ENCODE measurements around the gene ATXN2. TPM values are rescaled to one million over a fixed set of nuclear protein-coding genes. Genes with fewer than 3 reads are reported as not detected.
A peak's percentile ranks its signal among the peaks of the same experiment; 100 is the strongest.
"Not testable (repeated sequence)": the region's sequence is repeated elsewhere in the genome, so short reads cannot be mapped to it uniquely, and the experiment has no call there.

Gene ATXN2
- total and polyA plus RNA-seq, 8 donors: 12.9 to 28.2 (median 19.4) TPM

DNA sequence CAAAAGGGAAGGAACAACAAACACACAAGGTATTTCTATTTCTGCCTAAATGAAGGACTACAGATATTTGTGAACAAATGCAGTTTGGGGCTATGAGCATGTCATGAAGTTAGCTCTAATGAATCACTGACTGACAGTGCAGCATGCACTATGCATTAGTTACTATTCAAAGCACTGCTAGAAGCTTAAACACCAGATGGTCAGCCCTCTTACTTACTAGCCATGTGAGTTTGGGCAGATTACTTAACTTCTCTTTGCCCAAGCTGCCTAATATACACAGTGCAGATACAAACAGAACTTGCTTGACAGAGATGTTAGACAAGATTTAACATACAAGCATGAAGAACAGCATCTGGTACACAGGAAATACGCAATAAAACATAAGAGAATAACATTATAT, 96.0 kb downstream of the ATXN2 start:
- no peaks in the 10 kb centered on the region for H3K4me1 ChIP-seq
- FAIRE-seq (no peak), DNase-seq (no peak), ATAC-seq (peak in 1 of 4 donors; percentile 40)
- H3K4me3 ChIP-seq: no peak overlapping the region
- 86 to 94% methylated on average over 1 of the region's 1 CpG for WGBS, 2 donors
- no peak overlapping the region for H3K27ac ChIP-seq
- peaks cover 0 to 5% (median 0%) of the 10 kb centered on the region in 3 donors for H3K36me3 ChIP-seq
- intact Hi-C loops (cut with DNase I): no loop called here
- H3K9me3 ChIP-seq: no peaks in the 10 kb centered on the region
- H3K27me3 ChIP-seq: no peaks in the 10 kb centered on the region
- no peak for TF ChIP-seq CTCF (IDR thresholded peaks at IDR 0.05)

DNA sequence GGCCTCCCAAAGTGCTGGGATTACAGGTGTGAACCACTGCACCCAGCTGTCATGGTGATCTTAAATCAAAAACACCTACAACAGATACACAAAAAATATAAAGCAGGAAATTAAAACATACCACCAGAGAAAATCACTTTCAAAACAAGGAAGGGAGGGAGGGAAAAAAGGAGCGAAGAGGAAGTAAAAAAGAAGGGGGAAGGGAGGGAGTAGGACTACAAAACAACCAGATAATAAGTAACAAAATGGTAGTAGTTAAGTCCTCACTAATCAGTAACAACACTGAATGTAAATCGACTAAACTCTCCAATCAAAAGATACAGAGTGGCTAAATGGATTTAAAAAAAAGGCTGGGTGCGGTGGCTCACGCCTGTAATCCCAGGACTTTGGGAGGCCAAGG, 104.4 kb downstream of the ATXN2 start:
- TF ChIP-seq CTCF (IDR thresholded peaks at IDR 0.05): no peak
- no peak overlapping the region for H3K27ac ChIP-seq
- ATAC-seq: no peak
- H3K4me3 ChIP-seq: no peak overlapping the region
- no peak for DNase-seq
- H3K36me3 ChIP-seq: peaks cover 0 to 12% (median 8%) of the 10 kb centered on the region in 3 donors
- no peak for FAIRE-seq
- intact Hi-C loops (cut with DNase I): no loop called here
- 77 to 88% methylated on average over 4 of the region's 4 CpGs for WGBS, 2 donors
- H3K27me3 ChIP-seq: no peaks in the 10 kb centered on the region
- no peaks in the 10 kb centered on the region for H3K9me3 ChIP-seq
- no peaks in the 10 kb centered on the region for H3K4me1 ChIP-seq

- ATAC-seq; intact Hi-C loops (cut with DNase I); H3K27ac ChIP-seq; FAIRE-seq; H3K4me3 ChIP-seq; H3K4me1 ChIP-seq; H3K27me3 ChIP-seq; H3K9me3 ChIP-seq; DNase-seq: not testable (repeated sequence)
- H3K36me3 ChIP-seq: peaks cover 0 to 15% (median 8%) of the 10 kb centered on the region in 3 donors
- WGBS, 2 donors: 90 to 94% methylated on average over 7 of the region's 7 CpGs
Measured at GRCh38 chr12:111492979-111493378, 106.1 kb downstream of the ATXN2 start.

DNA sequence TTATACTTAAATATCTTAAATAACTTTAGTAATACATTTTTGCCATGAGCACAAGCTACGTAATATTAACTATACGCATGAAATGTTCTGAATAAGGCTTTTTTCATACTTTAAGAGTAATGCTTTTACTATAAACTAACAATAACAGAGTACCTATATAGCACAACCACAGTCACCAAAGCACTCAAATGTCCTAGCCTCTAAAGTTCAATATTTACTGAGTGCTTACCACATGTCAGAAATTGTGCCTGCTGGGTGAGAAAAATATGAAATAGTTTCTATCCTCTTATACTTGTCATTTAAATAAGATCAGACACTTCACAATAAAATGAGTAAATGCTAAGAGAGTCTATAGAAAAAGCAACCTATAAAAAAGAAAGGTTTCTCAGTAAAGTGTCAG, 110.3 kb downstream of the ATXN2 start:
- no peaks in the 10 kb centered on the region for H3K4me1 ChIP-seq
- DNase-seq (no peak), ATAC-seq (peak in 3 of 4 donors; percentile 16 to 58 (median 47)), FAIRE-seq (no peak)
- peaks cover 0 to 47% (median 23%) of the 10 kb centered on the region in 3 donors for H3K36me3 ChIP-seq
- no peaks in the 10 kb centered on the region for H3K9me3 ChIP-seq
- H3K27ac ChIP-seq: no peak overlapping the region
- H3K27me3 ChIP-seq: no peaks in the 10 kb centered on the region
- WGBS, 2 donors: 81 to 89% methylated on average over 2 of the region's 2 CpGs
- no peak overlapping the region for H3K4me3 ChIP-seq
- intact Hi-C loops (cut with DNase I): no loop called here
- no peak for TF ChIP-seq CTCF (IDR thresholded peaks at IDR 0.05)

DNA sequence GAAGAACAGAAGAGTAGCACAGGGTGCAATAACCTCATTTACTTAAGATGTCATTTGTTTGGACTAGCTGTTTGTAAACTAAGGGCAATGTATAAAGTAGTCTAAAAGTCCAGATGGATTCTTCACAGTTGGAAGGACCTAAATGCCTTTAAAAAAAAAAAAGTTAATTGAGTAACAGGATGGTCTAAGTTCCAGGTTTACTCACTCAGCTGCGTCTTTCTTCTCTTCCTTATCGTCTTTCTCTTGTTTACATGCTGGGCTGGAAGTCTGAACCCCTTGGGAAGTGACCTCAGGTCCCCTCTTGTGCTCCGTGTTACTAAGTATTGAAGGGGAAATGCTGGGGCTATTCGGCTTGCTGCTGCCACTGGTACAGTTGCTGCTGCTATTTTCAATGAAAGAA, 110.8 kb downstream of the ATXN2 start:
- no peak for TF ChIP-seq CTCF (IDR thresholded peaks at IDR 0.05)
- ATAC-seq (peak in 1 of 4 donors; percentile 52), DNase-seq (no peak), FAIRE-seq (no peak)
- Histone ChIP-seq H3K4me3 (no peak overlapping the region), H3K27ac (no peak overlapping the region), H3K36me3 (peaks cover 0 to 47% (median 20%) of the 10 kb centered on the region in 3 donors), H3K9me3 (no peaks in the 10 kb centered on the region), H3K4me1 (no peaks in the 10 kb centered on the region), H3K27me3 (no peaks in the 10 kb centered on the region)
- 23 to 33% methylated on average over 4 of the region's 4 CpGs for WGBS, 2 donors
- intact Hi-C loops (cut with DNase I): no loop called here
